ENCODE measurements around the gene GSPT1.
"Not testable (repeated sequence)": the region's sequence is repeated elsewhere in the genome, so short reads cannot be mapped to it uniquely, and the experiment has no call there.

GRCh38 chr16:11962457-11962856 lies 46.7 kb upstream of the GSPT1 start:
- TF ChIP-seq, protein P1, sequence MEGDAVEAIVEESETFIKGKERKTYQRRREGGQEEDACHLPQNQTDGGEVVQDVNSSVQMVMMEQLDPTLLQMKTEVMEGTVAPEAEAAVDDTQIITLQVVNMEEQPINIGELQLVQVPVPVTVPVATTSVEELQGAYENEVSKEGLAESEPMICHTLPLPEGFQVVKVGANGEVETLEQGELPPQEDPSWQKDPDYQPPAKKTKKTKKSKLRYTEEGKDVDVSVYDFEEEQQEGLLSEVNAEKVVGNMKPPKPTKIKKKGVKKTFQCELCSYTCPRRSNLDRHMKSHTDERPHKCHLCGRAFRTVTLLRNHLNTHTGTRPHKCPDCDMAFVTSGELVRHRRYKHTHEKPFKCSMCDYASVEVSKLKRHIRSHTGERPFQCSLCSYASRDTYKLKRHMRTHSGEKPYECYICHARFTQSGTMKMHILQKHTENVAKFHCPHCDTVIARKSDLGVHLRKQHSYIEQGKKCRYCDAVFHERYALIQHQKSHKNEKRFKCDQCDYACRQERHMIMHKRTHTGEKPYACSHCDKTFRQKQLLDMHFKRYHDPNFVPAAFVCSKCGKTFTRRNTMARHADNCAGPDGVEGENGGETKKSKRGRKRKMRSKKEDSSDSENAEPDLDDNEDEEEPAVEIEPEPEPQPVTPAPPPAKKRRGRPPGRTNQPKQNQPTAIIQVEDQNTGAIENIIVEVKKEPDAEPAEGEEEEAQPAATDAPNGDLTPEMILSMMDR (IDR thresholded peaks at IDR 0.05): not testable (repeated sequence)
- not testable (repeated sequence) for TF ChIP-seq POLR2A, POLR2AphosphoS5 (IDR thresholded peaks at IDR 0.05)

Data from prostate gland (tissue), 2 donors.